Dermis lymphatic vessel endothelial cell (primary cell): ENCODE measurements around the gene DTX3L. TPM values are rescaled to one million over a fixed set of nuclear protein-coding genes. Genes with fewer than 3 reads are reported as not detected.

Source experiments
- total RNA-seq: library from RNA; depleted of rRNA; stranded (reverse); fragments of >200 nt; gene quantifications from 2 replicates; pipeline ENCODE4 v1.2.1, GENCODE V29; 2014

Gene DTX3L
- total RNA-seq, result 19.2 and 24.0 TPM in 2 replicates

GRCh38 chr3:122564155-122564912, at the start of gene DTX3L, which contains the start of gene PARP9:
Gene DTX3L, plus strand, starts transcription at chr3:122564338. Its CDS starts 89 bp downstream, at chr3:122564427.
Gene PARP9, minus strand, starts transcription at chr3:122564300. Its CDS starts 4,680 bp downstream, at chr3:122559620.

GRCh38 chr3:122577409-122578031, 13.4 kb downstream of the DTX3L start, which contains the start of gene PARP15:
Gene PARP15, plus strand, starts transcription at chr3:122577650. Its CDS starts 18 bp downstream, at chr3:122577668.

Other genes with a start within 250 kb of the DTX3L start
- gene CSTA, start 239.1 kb upstream of the DTX3L start, total RNA-seq, result not detected in 2 replicates
- 14.3 and 39.7 TPM in 2 replicates for gene MIX23, start 181.1 kb upstream of the DTX3L start, total RNA-seq
- gene FAM162A, start 180.2 kb upstream of the DTX3L start, total RNA-seq, result 5.1 and 8.2 TPM in 2 replicates
- gene WDR5B, start 148.3 kb upstream of the DTX3L start, total RNA-seq, result 3.7 and 4.7 TPM in 2 replicates
- gene KPNA1, start 49.4 kb upstream of the DTX3L start, total RNA-seq, result 27.1 and 32.1 TPM in 2 replicates
- 13.8 and 14.3 TPM in 2 replicates for gene PARP9, start within 50 bp of the DTX3L start, total RNA-seq
- gene PARP15, start 13.3 kb downstream of the DTX3L start, total RNA-seq, result 0.11 and 0.17 TPM in 2 replicates
- gene PARP14, start 116.5 kb downstream of the DTX3L start, total RNA-seq, result 57.4 and 77.4 TPM in 2 replicates
- 9.3 and 13.3 TPM in 2 replicates for gene HSPBAP1, start 229.5 kb downstream of the DTX3L start, total RNA-seq
- gene SLC49A4, start 230.7 kb downstream of the DTX3L start, total RNA-seq, result 10.0 and 15.1 TPM in 2 replicates